ENCODE results near the gene CSF2RB.

The CSF2RB gene

DNA sequence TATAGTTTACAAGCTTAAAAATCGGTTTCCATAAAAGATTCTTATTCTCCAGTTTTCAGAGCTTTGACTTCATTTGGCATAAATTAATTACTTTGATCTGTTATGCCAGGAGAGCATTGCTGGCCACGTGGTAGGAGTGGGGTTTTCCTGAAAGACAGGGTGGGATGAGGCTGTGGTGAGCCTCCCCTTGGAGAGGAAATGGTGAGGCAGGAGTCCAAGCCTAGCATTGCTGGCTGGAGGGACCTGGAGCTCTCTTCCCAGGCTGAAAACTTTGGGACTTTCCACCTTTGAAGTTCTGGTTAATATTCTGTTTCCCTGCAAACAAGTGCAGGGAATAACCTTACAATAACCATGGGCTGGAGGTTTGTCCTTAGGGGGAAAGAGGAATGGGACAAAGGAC is 21.1 kb upstream of the CSF2RB start:
- no peaks in the 10 kb centered on the region for H3K4me1 ChIP-seq (ENCODE audit: control insufficient read depth, insufficient read depth, low read length)

DNA sequence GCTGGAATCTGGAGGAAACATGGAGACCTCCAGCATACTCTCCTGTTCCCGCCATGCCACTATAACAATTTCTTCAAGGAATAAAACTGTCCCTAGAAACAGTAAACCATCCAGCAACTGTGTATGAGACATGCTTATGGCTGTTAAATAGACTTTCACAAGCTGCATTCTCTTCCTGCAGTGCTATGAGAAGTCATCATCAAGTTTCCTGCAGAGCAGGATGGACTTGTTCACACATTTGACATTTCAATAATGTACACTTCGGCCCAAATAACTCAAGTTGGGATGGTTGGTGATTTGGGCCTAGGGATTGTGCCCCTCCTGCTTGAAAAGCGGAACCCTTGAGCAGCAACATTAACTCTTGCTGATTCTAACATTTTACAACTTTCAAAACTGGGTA is 20.2 kb upstream of the CSF2RB start:
- H3K4me3 ChIP-seq (ENCODE audit: low read depth, low read length), result no peak overlapping the region
- H3K9me3 ChIP-seq (ENCODE audit: control insufficient read depth, insufficient read depth, low read length), result peaks cover 4% of the 10 kb centered on the region; the same call in 1 of the 2 replicates
- peaks cover 4% of the 10 kb centered on the region; the same call in 1 of the 2 replicates for H3K27me3 ChIP-seq (ENCODE audit: control insufficient read depth, insufficient read depth, low read length)
- H3K27ac ChIP-seq (ENCODE audit: low read depth, low read length), result no peak overlapping the region
- no peak overlapping the region for H3K9ac ChIP-seq (ENCODE audit: low read depth, low read length)
- no peaks in the 10 kb centered on the region for H3K36me3 ChIP-seq (ENCODE audit: control insufficient read depth, insufficient read depth, low read length)
- H3K4me1 ChIP-seq (ENCODE audit: control insufficient read depth, insufficient read depth, low read length), result no peaks in the 10 kb centered on the region

More for the DNA sequence above, 21.1 kb upstream of the CSF2RB start:
- Histone ChIP-seq H3K9ac (ENCODE audit: low read depth, low read length) (no peak overlapping the region), H3K27ac (ENCODE audit: low read depth, low read length) (no peak overlapping the region), H3K36me3 (ENCODE audit: control insufficient read depth, insufficient read depth, low read length) (no peaks in the 10 kb centered on the region), H3K9me3 (ENCODE audit: control insufficient read depth, insufficient read depth, low read length) (peaks cover 4% of the 10 kb centered on the region; the same call in 1 of the 2 replicates), H3K4me3 (ENCODE audit: low read depth, low read length) (no peak overlapping the region), H3K27me3 (ENCODE audit: control insufficient read depth, insufficient read depth, low read length) (peaks cover 4% of the 10 kb centered on the region; the same call in 1 of the 2 replicates)

- H3K9me3 ChIP-seq (ENCODE audit: control insufficient read depth, insufficient read depth, low read length), result peaks cover 4% of the 10 kb centered on the region; the same call in 1 of the 2 replicates
- H3K27ac ChIP-seq (ENCODE audit: low read depth, low read length), result no peak overlapping the region
- H3K9ac ChIP-seq (ENCODE audit: low read depth, low read length), result no peak overlapping the region
- H3K36me3 ChIP-seq (ENCODE audit: control insufficient read depth, insufficient read depth, low read length), result no peaks in the 10 kb centered on the region
- peaks cover 4% of the 10 kb centered on the region; the same call in 1 of the 2 replicates for H3K27me3 ChIP-seq (ENCODE audit: control insufficient read depth, insufficient read depth, low read length)
- H3K4me1 ChIP-seq (ENCODE audit: control insufficient read depth, insufficient read depth, low read length), result no peaks in the 10 kb centered on the region
- H3K4me3 ChIP-seq (ENCODE audit: low read depth, low read length), result no peak overlapping the region
Measured at GRCh38 chr22:36894266-36894665, 19.2 kb upstream of the CSF2RB start.

GRCh38 chr22:36897611-36898010 is 15.8 kb upstream of the CSF2RB start:
- no peak overlapping the region for H3K9ac ChIP-seq (ENCODE audit: low read depth, low read length)
- H3K9me3 ChIP-seq (ENCODE audit: control insufficient read depth, insufficient read depth, low read length), result peaks cover 4% of the 10 kb centered on the region; the same call in 1 of the 2 replicates
- peaks cover 13% of the 10 kb centered on the region for H3K4me1 ChIP-seq (ENCODE audit: control insufficient read depth, insufficient read depth, low read length)
- no peak overlapping the region for H3K27ac ChIP-seq (ENCODE audit: low read depth, low read length)
- H3K27me3 ChIP-seq (ENCODE audit: control insufficient read depth, insufficient read depth, low read length), result peaks cover under 1% of the 10 kb centered on the region; the same call in 1 of the 2 replicates
- H3K36me3 ChIP-seq (ENCODE audit: control insufficient read depth, insufficient read depth, low read length), result no peaks in the 10 kb centered on the region
- H3K4me3 ChIP-seq (ENCODE audit: low read depth, low read length), result no peak overlapping the region

DNA sequence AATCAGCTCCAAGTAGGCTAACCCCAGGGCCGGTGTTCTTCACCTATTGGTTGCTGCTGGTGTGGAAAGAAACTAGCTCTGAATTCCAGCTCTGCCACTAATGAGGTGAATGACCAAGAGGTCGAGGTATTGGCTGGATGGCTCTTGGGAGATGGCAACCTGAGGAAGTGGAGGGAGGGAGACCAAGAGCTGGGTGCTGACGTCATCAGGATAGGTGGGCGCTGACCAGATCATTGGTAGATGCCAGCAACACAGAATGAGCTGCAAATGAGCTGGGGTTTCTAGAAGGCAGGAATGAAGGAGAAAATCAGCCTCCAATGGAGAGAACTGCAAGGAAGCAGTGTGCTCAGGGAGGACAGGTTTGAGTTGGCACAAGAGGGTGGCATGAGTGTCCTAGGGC is 14.7 kb upstream of the CSF2RB start:
- no peaks in the 10 kb centered on the region; the same call in 1 of the 2 replicates for H3K27me3 ChIP-seq (ENCODE audit: control insufficient read depth, insufficient read depth, low read length)
- H3K4me1 ChIP-seq (ENCODE audit: control insufficient read depth, insufficient read depth, low read length), result peaks cover 13% of the 10 kb centered on the region
- H3K4me3 ChIP-seq (ENCODE audit: low read depth, low read length), result no peak overlapping the region
- no peak overlapping the region for H3K27ac ChIP-seq (ENCODE audit: low read depth, low read length)
- peaks cover 4% of the 10 kb centered on the region; the same call in 1 of the 2 replicates for H3K9me3 ChIP-seq (ENCODE audit: control insufficient read depth, insufficient read depth, low read length)
- H3K9ac ChIP-seq (ENCODE audit: low read depth, low read length), result no peak overlapping the region
- no peaks in the 10 kb centered on the region for H3K36me3 ChIP-seq (ENCODE audit: control insufficient read depth, insufficient read depth, low read length)

GRCh38 chr22:36899498-36899897 is 13.9 kb upstream of the CSF2RB start:
- H3K4me3 ChIP-seq (ENCODE audit: low read depth, low read length), result no peak overlapping the region
- H3K9me3 ChIP-seq (ENCODE audit: control insufficient read depth, insufficient read depth, low read length), result peaks cover 4% of the 10 kb centered on the region; the same call in 1 of the 2 replicates
- H3K36me3 ChIP-seq (ENCODE audit: control insufficient read depth, insufficient read depth, low read length), result no peaks in the 10 kb centered on the region
- H3K9ac ChIP-seq (ENCODE audit: low read depth, low read length), result no peak overlapping the region
- no peak overlapping the region for H3K27ac ChIP-seq (ENCODE audit: low read depth, low read length)
- no peaks in the 10 kb centered on the region; the same call in 1 of the 2 replicates for H3K27me3 ChIP-seq (ENCODE audit: control insufficient read depth, insufficient read depth, low read length)
- peaks cover 13% of the 10 kb centered on the region for H3K4me1 ChIP-seq (ENCODE audit: control insufficient read depth, insufficient read depth, low read length)

GRCh38 chr22:36900225-36900624 is 13.2 kb upstream of the CSF2RB start:
- H3K9ac ChIP-seq (ENCODE audit: low read depth, low read length), result no peak overlapping the region
- no peaks in the 10 kb centered on the region for H3K27me3 ChIP-seq (ENCODE audit: control insufficient read depth, insufficient read depth, low read length)
- peaks cover 13% of the 10 kb centered on the region for H3K4me1 ChIP-seq (ENCODE audit: control insufficient read depth, insufficient read depth, low read length)
- H3K4me3 ChIP-seq (ENCODE audit: low read depth, low read length), result no peak overlapping the region
- peak overlapping the region; percentile 80 for H3K27ac ChIP-seq (ENCODE audit: low read depth, low read length)
- peaks cover 4% of the 10 kb centered on the region; the same call in 1 of the 2 replicates for H3K9me3 ChIP-seq (ENCODE audit: control insufficient read depth, insufficient read depth, low read length)
- H3K36me3 ChIP-seq (ENCODE audit: control insufficient read depth, insufficient read depth, low read length), result no peaks in the 10 kb centered on the region

DNA sequence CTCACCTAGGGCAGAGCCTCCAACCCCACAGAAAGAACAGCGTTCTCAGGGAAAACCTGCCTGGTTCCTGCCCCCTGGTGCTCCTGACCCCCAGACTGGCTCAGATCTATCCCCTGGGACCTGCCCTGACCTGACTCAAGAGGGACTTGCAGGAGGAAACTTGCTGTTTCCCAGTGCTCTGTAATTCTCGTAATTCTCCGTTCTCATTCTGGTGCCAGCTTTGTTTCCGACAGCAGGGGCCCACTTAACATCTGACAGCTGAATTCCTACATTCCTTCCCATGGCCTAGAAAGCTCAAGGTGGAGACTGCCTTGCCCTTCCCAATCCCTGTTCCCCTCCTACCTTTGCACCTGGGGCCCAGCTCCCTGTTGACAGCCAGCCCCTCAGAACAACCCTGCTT is 12.5 kb upstream of the CSF2RB start:
- Histone ChIP-seq H3K27ac (ENCODE audit: low read depth, low read length) (peak overlapping the region; percentile 80), H3K9me3 (ENCODE audit: control insufficient read depth, insufficient read depth, low read length) (no peaks in the 10 kb centered on the region; the same call in 1 of the 2 replicates), H3K4me1 (ENCODE audit: control insufficient read depth, insufficient read depth, low read length) (peaks cover 13% of the 10 kb centered on the region), H3K9ac (ENCODE audit: low read depth, low read length) (no peak overlapping the region), H3K36me3 (ENCODE audit: control insufficient read depth, insufficient read depth, low read length) (no peaks in the 10 kb centered on the region), H3K27me3 (ENCODE audit: control insufficient read depth, insufficient read depth, low read length) (no peaks in the 10 kb centered on the region), H3K4me3 (ENCODE audit: low read depth, low read length) (no peak overlapping the region)

- Histone ChIP-seq H3K4me1 (ENCODE audit: control insufficient read depth, insufficient read depth, low read length) (peaks cover 13% of the 10 kb centered on the region), H3K4me3 (ENCODE audit: low read depth, low read length) (no peak overlapping the region), H3K36me3 (ENCODE audit: control insufficient read depth, insufficient read depth, low read length) (no peaks in the 10 kb centered on the region), H3K9ac (ENCODE audit: low read depth, low read length) (no peak overlapping the region), H3K27me3 (ENCODE audit: control insufficient read depth, insufficient read depth, low read length) (no peaks in the 10 kb centered on the region), H3K9me3 (ENCODE audit: control insufficient read depth, insufficient read depth, low read length) (no peaks in the 10 kb centered on the region; the same call in 1 of the 2 replicates), H3K27ac (ENCODE audit: low read depth, low read length) (peak overlapping the region; percentile 79)
Measured at GRCh38 chr22:36901411-36902142, 11.9 kb upstream of the CSF2RB start.

DNA sequence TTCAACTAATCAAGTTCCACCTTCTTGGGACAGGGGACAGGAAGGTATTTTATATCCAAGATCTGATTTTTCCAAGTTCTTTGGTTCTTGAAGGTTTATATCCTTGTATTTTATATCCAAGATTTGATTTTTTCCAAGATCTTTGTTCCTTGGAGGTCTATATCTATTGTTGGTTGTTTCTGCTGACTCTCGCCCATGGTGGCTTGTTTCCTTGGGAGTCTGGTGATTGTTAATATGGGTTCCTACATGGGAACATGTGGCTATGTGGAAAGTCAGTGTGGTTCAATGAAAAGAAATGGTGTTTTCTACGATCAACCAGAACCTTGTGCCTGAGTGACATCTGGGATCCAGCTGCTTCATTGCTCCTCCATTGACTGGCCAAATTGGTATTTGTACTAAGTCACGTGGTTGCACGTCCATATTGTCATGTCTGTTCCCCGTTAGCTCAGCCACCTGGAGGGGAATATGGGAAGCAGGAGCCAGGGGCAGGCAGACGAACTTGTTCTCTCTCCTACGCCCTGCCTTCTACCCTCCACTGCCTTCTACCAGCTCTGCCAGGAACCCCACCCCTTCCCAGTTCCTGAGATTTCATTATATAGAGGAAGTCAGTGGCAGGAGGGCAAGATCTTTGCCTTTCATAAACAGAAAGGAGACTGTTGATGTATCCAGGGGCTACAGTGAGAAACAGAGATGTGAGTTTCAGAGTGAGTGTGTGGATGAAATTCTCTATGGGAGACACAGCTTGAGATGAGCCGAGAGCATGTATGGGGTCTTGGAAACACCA is 11.1 kb upstream of the CSF2RB start:
- Histone ChIP-seq H3K4me1 (ENCODE audit: control insufficient read depth, insufficient read depth, low read length) (peaks cover 13% of the 10 kb centered on the region), H3K4me3 (ENCODE audit: low read depth, low read length) (no peak overlapping the region), H3K9me3 (ENCODE audit: control insufficient read depth, insufficient read depth, low read length) (no peaks in the 10 kb centered on the region), H3K36me3 (ENCODE audit: control insufficient read depth, insufficient read depth, low read length) (no peaks in the 10 kb centered on the region), H3K27ac (ENCODE audit: low read depth, low read length) (no peak overlapping the region), H3K9ac (ENCODE audit: low read depth, low read length) (no peak overlapping the region), H3K27me3 (ENCODE audit: control insufficient read depth, insufficient read depth, low read length) (no peaks in the 10 kb centered on the region)

All from HUES48 (cell line).